ENCODE results near the gene ENAM. TPM values are rescaled to one million over a fixed set of nuclear protein-coding genes. Genes with fewer than 3 reads are reported as not detected.

Gene ENAM
- total and polyA plus RNA-seq, 2 donors (not counting 3 experiments of a cell fraction or from before 2014, with no cell fraction given): 0.07 TPM; not detected in 1

GRCh38 chr4:70630162-70630561 lies 1.6 kb downstream of the ENAM start:
- no peaks in the 10 kb centered on the region for H3K36me3 ChIP-seq (ENCODE audit: control insufficient read depth in 2 of 2, extremely low read depth in 1 of 2, insufficient read depth in 2 of 2, low read length in 2 of 2)
- BruUV-seq (replicated peaks): no TSS peak
- CTCF ChIA-PET: no interaction called here

GRCh38 chr4:70632028-70632427 lies 3.5 kb downstream of the ENAM start:
- Histone ChIP-seq H3K9ac (replicated peaks; ENCODE audit: extremely low read depth, insufficient read depth, low read length) (peak overlapping the region; percentile 9), H2AFZ (ENCODE audit: low read depth, low read length) (no peak overlapping the region), H3K27me3 (ENCODE audit: control insufficient read depth in 2 of 2, insufficient read depth in 2 of 2, low read length in 2 of 2) (no peaks in the 10 kb centered on the region), H3K79me2 (ENCODE audit: control insufficient read depth, insufficient read depth, low read length) (no peaks in the 10 kb centered on the region), H3K4me3 (replicated peaks in 1 of 3; ENCODE audit: insufficient read depth in 1 of 3, low read depth in 1 of 3, low read length in 3 of 3) (no peak overlapping the region), H4K20me1 (replicated peaks; ENCODE audit: control insufficient read depth, extremely low read depth, insufficient read depth, low read length) (no peaks in the 10 kb centered on the region), H3K4me1 (ENCODE audit: control insufficient read depth, extremely low read depth, insufficient read depth, low read length) (peaks cover 32% of the 10 kb centered on the region), H3K36me3 (ENCODE audit: control insufficient read depth in 2 of 2, extremely low read depth in 1 of 2, insufficient read depth in 2 of 2, low read length in 2 of 2) (no peaks in the 10 kb centered on the region), H3K9me3 (replicated peaks; ENCODE audit: control insufficient read depth, insufficient read depth, low read length) (no peaks in the 10 kb centered on the region), H3K4me2 (ENCODE audit: insufficient read depth, low read length) (peak overlapping the region; percentile 67), H3K9me1 (replicated peaks; ENCODE audit: control insufficient read depth, extremely low read depth, insufficient read depth, low read length) (no peaks in the 10 kb centered on the region), H3K27ac (ENCODE audit: insufficient read depth, low read depth, low read length) (peak overlapping the region; percentile 57)
- intact Hi-C loops (cut with micrococcal nuclease) (no loop called here), dilution Hi-C loops (cut with MboI; ENCODE audit: extremely low pct_ligation_motif_present, low sequenced_read_pairs) (no loop called here)
- ChIA-PET CTCF (interaction anchor here (0.6 to 1.4 kb wide), 2 partner anchors 15 to 378 kb away, joined by 3 to 7 read pairs; no protein-coding TSS in a partner anchor), POLR2A (no interaction called here)
- BruUV-seq (replicated peaks): no TSS peak
- DNase-seq (ENCODE audit: low read depth, low spot score) (peak; percentile 60), FAIRE-seq (peak; percentile 56)
- no peak for TF ChIP-seq POLR2A (IDR thresholded peaks at IDR 0.05; ENCODE audit: low read depth, low read length)
- TF ChIP-seq MYC (IDR thresholded peaks at IDR 0.05; ENCODE audit: low read depth, low read length): no peak
- TF ChIP-seq FOS (IDR thresholded peaks at IDR 0.05; ENCODE audit: borderline replicate concordance, insufficient read depth, low read length): peak; percentile 83
- TF ChIP-seq JUN (IDR thresholded peaks at IDR 0.05; ENCODE audit: borderline replicate concordance, insufficient read depth, insufficient read length, low read depth): peak; percentile 96
- TF ChIP-seq, protein P1, sequence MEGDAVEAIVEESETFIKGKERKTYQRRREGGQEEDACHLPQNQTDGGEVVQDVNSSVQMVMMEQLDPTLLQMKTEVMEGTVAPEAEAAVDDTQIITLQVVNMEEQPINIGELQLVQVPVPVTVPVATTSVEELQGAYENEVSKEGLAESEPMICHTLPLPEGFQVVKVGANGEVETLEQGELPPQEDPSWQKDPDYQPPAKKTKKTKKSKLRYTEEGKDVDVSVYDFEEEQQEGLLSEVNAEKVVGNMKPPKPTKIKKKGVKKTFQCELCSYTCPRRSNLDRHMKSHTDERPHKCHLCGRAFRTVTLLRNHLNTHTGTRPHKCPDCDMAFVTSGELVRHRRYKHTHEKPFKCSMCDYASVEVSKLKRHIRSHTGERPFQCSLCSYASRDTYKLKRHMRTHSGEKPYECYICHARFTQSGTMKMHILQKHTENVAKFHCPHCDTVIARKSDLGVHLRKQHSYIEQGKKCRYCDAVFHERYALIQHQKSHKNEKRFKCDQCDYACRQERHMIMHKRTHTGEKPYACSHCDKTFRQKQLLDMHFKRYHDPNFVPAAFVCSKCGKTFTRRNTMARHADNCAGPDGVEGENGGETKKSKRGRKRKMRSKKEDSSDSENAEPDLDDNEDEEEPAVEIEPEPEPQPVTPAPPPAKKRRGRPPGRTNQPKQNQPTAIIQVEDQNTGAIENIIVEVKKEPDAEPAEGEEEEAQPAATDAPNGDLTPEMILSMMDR (IDR thresholded peaks at IDR 0.05; ENCODE audit: extremely low read depth in 1 of 2, insufficient read depth in 1 of 2, low read depth in 1 of 2, low read length in 2 of 2): no peak

More at GRCh38 chr4:70630162-70630561, 1.6 kb downstream of the ENAM start:
- dilution Hi-C loops (cut with MboI; ENCODE audit: extremely low pct_ligation_motif_present, low sequenced_read_pairs) (no loop called here), intact Hi-C loops (cut with micrococcal nuclease) (no loop called here)
- Histone ChIP-seq H3K4me2 (ENCODE audit: insufficient read depth, low read length) (peak overlapping the region; percentile 12), H3K9me1 (replicated peaks; ENCODE audit: control insufficient read depth, extremely low read depth, insufficient read depth, low read length) (no peaks in the 10 kb centered on the region), H3K79me2 (ENCODE audit: control insufficient read depth, insufficient read depth, low read length) (no peaks in the 10 kb centered on the region), H3K27me3 (ENCODE audit: control insufficient read depth in 2 of 2, insufficient read depth in 2 of 2, low read length in 2 of 2) (no peaks in the 10 kb centered on the region), H2AFZ (ENCODE audit: low read depth, low read length) (no peak overlapping the region), H4K20me1 (replicated peaks; ENCODE audit: control insufficient read depth, extremely low read depth, insufficient read depth, low read length) (no peaks in the 10 kb centered on the region), H3K27ac (ENCODE audit: insufficient read depth, low read depth, low read length) (no peak overlapping the region), H3K4me1 (ENCODE audit: control insufficient read depth, extremely low read depth, insufficient read depth, low read length) (peaks cover 27% of the 10 kb centered on the region), H3K4me3 (replicated peaks in 1 of 3; ENCODE audit: insufficient read depth in 1 of 3, low read depth in 1 of 3, low read length in 3 of 3) (no peak overlapping the region), H3K9ac (replicated peaks; ENCODE audit: extremely low read depth, insufficient read depth, low read length) (no peak overlapping the region), H3K9me3 (replicated peaks; ENCODE audit: control insufficient read depth, insufficient read depth, low read length) (no peaks in the 10 kb centered on the region)
- no peak for DNase-seq (ENCODE audit: low read depth, low spot score)
- peak; percentile 53 for FAIRE-seq
- POLR2A ChIA-PET: no interaction called here
- TF ChIP-seq EZH2 (IDR thresholded peaks at IDR 0.05; ENCODE audit: borderline replicate concordance, low read depth, low read length, severe bottlenecking) (no peak), POLR2AphosphoS5 (IDR thresholded peaks at IDR 0.05; ENCODE audit: insufficient read depth, low read depth, low read length) (no peak)
- TF ChIP-seq, protein P1 (IDR thresholded peaks at IDR 0.05; ENCODE audit: extremely low read depth in 1 of 2, insufficient read depth in 1 of 2, low read depth in 1 of 2, low read length in 2 of 2): no peak

Measured in endothelial cell of umbilical vein (primary cell).